ENCODE results near the gene CDK14.

The CDK14 gene

DNA sequence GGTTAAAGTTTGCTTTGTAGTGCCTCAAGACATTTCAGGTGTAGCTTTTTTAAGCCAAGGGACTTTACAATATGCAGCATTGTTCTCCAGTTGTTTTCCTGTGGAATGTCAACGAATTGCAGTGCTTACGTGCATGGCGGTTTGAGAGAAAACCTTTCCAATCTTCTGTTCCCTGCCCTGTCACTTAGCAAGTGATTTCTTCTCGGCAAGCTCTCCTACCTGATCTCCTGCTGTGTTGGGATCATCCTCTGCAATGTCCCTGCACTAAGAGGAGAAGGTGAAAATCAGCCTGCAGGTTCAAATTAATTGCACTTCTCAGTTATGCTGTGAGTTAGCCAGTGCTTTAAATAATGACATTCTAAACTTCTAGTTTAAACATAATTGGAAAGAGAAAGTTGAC is 470.5 kb downstream of the CDK14 start:
- TF ChIP-seq SIN3A (IDR thresholded peaks at IDR 0.05; ENCODE audit: borderline replicate concordance, insufficient read depth, low read length) (no peak), FOXP2 (optimal IDR thresholded peaks at IDR 0.05; ENCODE audit: borderline replicate concordance, extremely low read depth, extremely low read length, insufficient read depth) (no peak), TAF1 (IDR thresholded peaks at IDR 0.05; ENCODE audit: borderline replicate concordance, insufficient read depth, low read length) (no peak), POLR2AphosphoS5 (IDR thresholded peaks at IDR 0.05; ENCODE audit: low read depth, low read length) (no peak)
- TF ChIP-seq, protein P1, sequence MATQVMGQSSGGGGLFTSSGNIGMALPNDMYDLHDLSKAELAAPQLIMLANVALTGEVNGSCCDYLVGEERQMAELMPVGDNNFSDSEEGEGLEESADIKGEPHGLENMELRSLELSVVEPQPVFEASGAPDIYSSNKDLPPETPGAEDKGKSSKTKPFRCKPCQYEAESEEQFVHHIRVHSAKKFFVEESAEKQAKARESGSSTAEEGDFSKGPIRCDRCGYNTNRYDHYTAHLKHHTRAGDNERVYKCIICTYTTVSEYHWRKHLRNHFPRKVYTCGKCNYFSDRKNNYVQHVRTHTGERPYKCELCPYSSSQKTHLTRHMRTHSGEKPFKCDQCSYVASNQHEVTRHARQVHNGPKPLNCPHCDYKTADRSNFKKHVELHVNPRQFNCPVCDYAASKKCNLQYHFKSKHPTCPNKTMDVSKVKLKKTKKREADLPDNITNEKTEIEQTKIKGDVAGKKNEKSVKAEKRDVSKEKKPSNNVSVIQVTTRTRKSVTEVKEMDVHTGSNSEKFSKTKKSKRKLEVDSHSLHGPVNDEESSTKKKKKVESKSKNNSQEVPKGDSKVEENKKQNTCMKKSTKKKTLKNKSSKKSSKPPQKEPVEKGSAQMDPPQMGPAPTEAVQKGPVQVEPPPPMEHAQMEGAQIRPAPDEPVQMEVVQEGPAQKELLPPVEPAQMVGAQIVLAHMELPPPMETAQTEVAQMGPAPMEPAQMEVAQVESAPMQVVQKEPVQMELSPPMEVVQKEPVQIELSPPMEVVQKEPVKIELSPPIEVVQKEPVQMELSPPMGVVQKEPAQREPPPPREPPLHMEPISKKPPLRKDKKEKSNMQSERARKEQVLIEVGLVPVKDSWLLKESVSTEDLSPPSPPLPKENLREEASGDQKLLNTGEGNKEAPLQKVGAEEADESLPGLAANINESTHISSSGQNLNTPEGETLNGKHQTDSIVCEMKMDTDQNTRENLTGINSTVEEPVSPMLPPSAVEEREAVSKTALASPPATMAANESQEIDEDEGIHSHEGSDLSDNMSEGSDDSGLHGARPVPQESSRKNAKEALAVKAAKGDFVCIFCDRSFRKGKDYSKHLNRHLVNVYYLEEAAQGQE (IDR thresholded peaks at IDR 0.05; ENCODE audit: insufficient read depth in 1 of 2, low read depth in 2 of 2, low read length in 2 of 2) = no peak

DNA sequence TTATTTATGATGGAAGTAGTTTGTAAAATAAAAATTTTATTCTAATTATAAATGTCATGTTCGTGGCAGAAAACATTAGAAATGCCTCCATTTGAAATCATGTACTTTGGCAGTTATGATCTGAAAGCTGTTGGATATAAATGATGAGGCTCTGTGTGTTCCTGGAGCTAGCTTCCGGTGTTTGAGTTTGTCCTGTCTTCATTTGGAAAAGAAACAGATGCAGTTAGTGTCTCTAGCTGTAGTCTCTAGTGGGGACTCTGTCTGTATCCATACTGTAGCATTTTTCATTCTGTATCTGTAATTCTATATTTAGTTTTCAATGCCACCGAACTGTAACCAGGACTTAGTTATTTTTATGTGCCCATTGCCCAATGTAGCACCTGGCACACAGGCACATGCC is 471.1 kb downstream of the CDK14 start:
- TF ChIP-seq, protein P1 (IDR thresholded peaks at IDR 0.05; ENCODE audit: insufficient read depth in 1 of 2, low read depth in 2 of 2, low read length in 2 of 2) = no peak
- TF ChIP-seq FOXP2 (optimal IDR thresholded peaks at IDR 0.05; ENCODE audit: borderline replicate concordance, extremely low read depth, extremely low read length, insufficient read depth) (no peak), SIN3A (IDR thresholded peaks at IDR 0.05; ENCODE audit: borderline replicate concordance, insufficient read depth, low read length) (no peak), POLR2AphosphoS5 (IDR thresholded peaks at IDR 0.05; ENCODE audit: low read depth, low read length) (no peak), TAF1 (IDR thresholded peaks at IDR 0.05; ENCODE audit: borderline replicate concordance, insufficient read depth, low read length) (no peak)

GRCh38 chr7:91068136-91068795 is 472.1 kb downstream of the CDK14 start:
- TF ChIP-seq TAF1 (IDR thresholded peaks at IDR 0.05; ENCODE audit: borderline replicate concordance, insufficient read depth, low read length) (no peak), FOXP2 (optimal IDR thresholded peaks at IDR 0.05; ENCODE audit: borderline replicate concordance, extremely low read depth, extremely low read length, insufficient read depth) (no peak), POLR2AphosphoS5 (IDR thresholded peaks at IDR 0.05; ENCODE audit: low read depth, low read length) (no peak)
- TF ChIP-seq, protein P1 (IDR thresholded peaks at IDR 0.05; ENCODE audit: insufficient read depth in 1 of 2, low read depth in 2 of 2, low read length in 2 of 2) = no peak

DNA sequence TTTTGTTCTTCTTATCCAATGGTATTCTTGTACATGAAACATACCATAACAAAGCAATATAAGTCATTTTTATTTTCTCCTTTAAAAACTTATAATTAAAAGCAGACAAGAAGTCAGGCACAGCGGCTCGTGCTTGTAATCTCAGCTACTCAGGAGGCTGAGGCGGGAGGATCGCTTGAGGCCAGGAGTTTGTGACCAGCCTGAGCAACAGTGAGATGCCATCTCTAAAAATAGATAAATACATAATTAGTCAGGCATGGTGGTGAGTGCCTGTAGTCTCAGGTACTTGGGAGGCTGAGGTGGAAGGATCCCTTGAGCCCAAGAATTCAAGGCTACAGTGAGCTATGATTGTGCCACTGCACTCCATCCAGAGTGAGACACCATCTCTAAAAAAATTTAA is 473.0 kb downstream of the CDK14 start:
- no peak for TF ChIP-seq POLR2AphosphoS5 (IDR thresholded peaks at IDR 0.05; ENCODE audit: low read depth, low read length)
- no peak for TF ChIP-seq SIN3A (IDR thresholded peaks at IDR 0.05; ENCODE audit: borderline replicate concordance, insufficient read depth, low read length)
- TF ChIP-seq, protein P1 (IDR thresholded peaks at IDR 0.05; ENCODE audit: insufficient read depth in 1 of 2, low read depth in 2 of 2, low read length in 2 of 2) = no peak
- TF ChIP-seq FOXP2 (optimal IDR thresholded peaks at IDR 0.05; ENCODE audit: borderline replicate concordance, extremely low read depth, extremely low read length, insufficient read depth) = no peak
- TF ChIP-seq TAF1 (IDR thresholded peaks at IDR 0.05; ENCODE audit: borderline replicate concordance, insufficient read depth, low read length) = no peak

Data from PFSK-1 (cell line).